ENCODE data around the gene MYLK.

Gene MYLK

DNA sequence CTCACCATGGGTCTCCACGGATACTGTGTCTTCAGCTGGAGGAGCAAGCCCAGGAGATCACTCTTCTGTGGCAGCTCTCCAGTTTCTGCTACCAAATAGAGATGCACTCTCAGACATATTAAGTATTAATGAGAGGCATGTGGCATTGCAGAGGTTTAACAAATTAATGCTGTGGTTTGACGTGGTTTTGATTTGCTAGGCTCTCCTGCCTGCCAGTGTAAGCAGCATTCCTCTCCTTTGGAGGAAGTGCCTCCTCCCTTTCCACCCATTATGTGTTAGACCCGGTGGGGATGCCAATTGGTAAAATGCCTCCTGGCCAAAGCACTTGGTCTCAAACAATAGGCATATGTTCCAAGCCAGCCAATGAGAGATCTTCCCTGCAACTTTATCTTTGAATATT is 124.8 kb downstream of the MYLK start:
- TF ChIP-seq, protein P1, sequence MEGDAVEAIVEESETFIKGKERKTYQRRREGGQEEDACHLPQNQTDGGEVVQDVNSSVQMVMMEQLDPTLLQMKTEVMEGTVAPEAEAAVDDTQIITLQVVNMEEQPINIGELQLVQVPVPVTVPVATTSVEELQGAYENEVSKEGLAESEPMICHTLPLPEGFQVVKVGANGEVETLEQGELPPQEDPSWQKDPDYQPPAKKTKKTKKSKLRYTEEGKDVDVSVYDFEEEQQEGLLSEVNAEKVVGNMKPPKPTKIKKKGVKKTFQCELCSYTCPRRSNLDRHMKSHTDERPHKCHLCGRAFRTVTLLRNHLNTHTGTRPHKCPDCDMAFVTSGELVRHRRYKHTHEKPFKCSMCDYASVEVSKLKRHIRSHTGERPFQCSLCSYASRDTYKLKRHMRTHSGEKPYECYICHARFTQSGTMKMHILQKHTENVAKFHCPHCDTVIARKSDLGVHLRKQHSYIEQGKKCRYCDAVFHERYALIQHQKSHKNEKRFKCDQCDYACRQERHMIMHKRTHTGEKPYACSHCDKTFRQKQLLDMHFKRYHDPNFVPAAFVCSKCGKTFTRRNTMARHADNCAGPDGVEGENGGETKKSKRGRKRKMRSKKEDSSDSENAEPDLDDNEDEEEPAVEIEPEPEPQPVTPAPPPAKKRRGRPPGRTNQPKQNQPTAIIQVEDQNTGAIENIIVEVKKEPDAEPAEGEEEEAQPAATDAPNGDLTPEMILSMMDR (IDR thresholded peaks at IDR 0.05; ENCODE audit: poor library complexity, severe bottlenecking): no peak
- no peak overlapping the region for H3K27ac ChIP-seq (ENCODE audit: poor library complexity, severe bottlenecking)
- H3K36me3 ChIP-seq (ENCODE audit: low read depth): no peaks in the 10 kb centered on the region
- H3K4me1 ChIP-seq (ENCODE audit: insufficient read depth, poor library complexity, severe bottlenecking): no peaks in the 10 kb centered on the region
- no peak for ATAC-seq (ENCODE audit: low read depth)
- no peaks in the 10 kb centered on the region for H3K9me3 ChIP-seq (ENCODE audit: severe bottlenecking)
- no peak overlapping the region for H3K4me3 ChIP-seq (ENCODE audit: severe bottlenecking)
- no peak for DNase-seq (ENCODE audit: low spot score)
- no peaks in the 10 kb centered on the region for H3K27me3 ChIP-seq (ENCODE audit: insufficient read depth, poor library complexity, severe bottlenecking)

DNA sequence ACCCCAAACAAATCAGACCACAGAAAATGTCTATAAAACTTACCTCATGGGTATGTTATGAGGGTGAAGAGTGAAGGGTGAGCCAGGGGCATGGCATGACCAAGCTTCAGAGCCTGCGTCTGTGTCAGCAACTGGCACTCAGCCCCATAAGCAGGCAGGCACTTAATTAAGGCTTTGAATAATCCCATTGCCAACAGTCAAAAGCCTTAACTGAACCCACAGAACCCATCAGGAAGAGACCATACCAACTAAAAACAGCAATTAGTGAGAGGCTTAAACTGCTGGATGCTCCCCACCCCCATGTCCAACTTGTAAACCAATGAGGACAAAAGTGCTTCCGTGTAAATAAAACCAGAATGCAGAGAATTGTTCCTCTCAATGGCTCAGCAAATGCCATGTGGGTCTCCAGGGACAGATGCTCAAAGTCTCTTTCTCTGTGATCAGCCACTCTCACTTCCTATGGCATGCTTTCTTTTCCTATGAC is 126.0 kb downstream of the MYLK start:
- TF ChIP-seq, protein P1 (IDR thresholded peaks at IDR 0.05; ENCODE audit: poor library complexity, severe bottlenecking): no peak
- DNase-seq (ENCODE audit: low spot score) (no peak), ATAC-seq (ENCODE audit: low read depth) (peak; percentile 61; the same call in 1 of the 3 replicates)
- Histone ChIP-seq H3K27me3 (ENCODE audit: insufficient read depth, poor library complexity, severe bottlenecking) (no peaks in the 10 kb centered on the region), H3K4me1 (ENCODE audit: insufficient read depth, poor library complexity, severe bottlenecking) (no peaks in the 10 kb centered on the region), H3K36me3 (ENCODE audit: low read depth) (no peaks in the 10 kb centered on the region), H3K27ac (ENCODE audit: poor library complexity, severe bottlenecking) (no peak overlapping the region), H3K4me3 (ENCODE audit: severe bottlenecking) (no peak overlapping the region), H3K9me3 (ENCODE audit: severe bottlenecking) (no peaks in the 10 kb centered on the region)

DNA sequence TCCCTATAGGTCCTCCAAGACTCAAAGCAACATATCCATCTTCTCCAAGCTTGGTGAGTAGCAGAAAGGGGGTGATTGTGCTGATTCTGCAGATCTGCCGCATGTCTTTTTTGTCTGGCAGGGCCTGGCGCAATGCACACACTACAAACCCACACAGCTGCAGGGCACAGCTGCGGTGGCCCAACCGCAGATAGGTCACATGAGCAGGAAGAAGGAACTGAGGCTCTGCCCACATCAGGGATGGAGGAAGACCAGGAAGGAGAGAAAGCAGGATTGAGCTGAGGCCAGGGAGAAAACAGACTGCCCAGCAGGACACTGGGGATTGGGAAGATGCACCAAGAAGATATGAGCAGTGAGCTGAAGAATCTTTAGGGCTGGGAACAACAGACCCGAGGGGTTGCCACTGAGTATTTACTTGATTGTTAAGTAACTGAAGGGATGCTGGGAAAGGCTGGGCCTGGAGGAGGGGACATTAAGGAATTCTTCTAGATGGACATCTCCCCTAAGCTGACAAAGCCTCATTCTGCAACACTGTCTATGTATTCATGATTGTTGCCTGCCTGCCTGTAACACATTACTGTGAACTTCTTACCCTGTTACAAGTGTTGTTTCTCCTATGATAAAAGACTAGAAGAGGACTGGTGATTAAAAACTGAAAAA is 126.7 kb downstream of the MYLK start:
- Histone ChIP-seq H3K4me1 (ENCODE audit: insufficient read depth, poor library complexity, severe bottlenecking) (no peaks in the 10 kb centered on the region), H3K4me3 (ENCODE audit: severe bottlenecking) (no peak overlapping the region), H3K27me3 (ENCODE audit: insufficient read depth, poor library complexity, severe bottlenecking) (no peaks in the 10 kb centered on the region), H3K27ac (ENCODE audit: poor library complexity, severe bottlenecking) (no peak overlapping the region), H3K9me3 (ENCODE audit: severe bottlenecking) (no peaks in the 10 kb centered on the region), H3K36me3 (ENCODE audit: low read depth) (no peaks in the 10 kb centered on the region)
- no peak for ATAC-seq (ENCODE audit: low read depth)
- TF ChIP-seq, protein P1 (IDR thresholded peaks at IDR 0.05; ENCODE audit: poor library complexity, severe bottlenecking): no peak
- DNase-seq (ENCODE audit: low spot score): no peak

DNA sequence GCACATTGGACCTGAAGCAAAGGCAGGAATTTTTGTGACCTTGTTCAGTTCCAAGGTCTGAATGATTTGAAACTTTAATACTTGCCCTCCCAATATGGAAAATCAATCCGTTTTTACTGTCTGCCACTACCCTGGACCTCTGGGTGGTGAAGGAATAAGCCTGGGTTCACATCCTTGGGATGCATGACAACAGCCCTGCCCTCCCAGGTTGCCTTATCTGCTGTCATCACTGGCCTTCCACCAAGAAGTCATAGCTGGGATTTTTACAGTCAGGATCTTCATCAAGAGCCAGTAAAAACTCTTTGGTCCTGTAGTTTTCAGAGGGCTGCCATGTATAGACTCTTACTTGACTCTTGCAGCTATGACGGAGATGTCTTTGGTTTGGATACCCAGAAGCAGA is 128.6 kb downstream of the MYLK start:
- DNase-seq (ENCODE audit: low spot score): no peak
- Histone ChIP-seq H3K36me3 (ENCODE audit: low read depth) (no peaks in the 10 kb centered on the region), H3K27me3 (ENCODE audit: insufficient read depth, poor library complexity, severe bottlenecking) (no peaks in the 10 kb centered on the region), H3K27ac (ENCODE audit: poor library complexity, severe bottlenecking) (no peak overlapping the region), H3K4me3 (ENCODE audit: severe bottlenecking) (no peak overlapping the region), H3K4me1 (ENCODE audit: insufficient read depth, poor library complexity, severe bottlenecking) (peaks cover 11% of the 10 kb centered on the region), H3K9me3 (ENCODE audit: severe bottlenecking) (no peaks in the 10 kb centered on the region)
- no peak for ATAC-seq (ENCODE audit: low read depth)
- TF ChIP-seq, protein P1 (IDR thresholded peaks at IDR 0.05; ENCODE audit: poor library complexity, severe bottlenecking): no peak

DNA sequence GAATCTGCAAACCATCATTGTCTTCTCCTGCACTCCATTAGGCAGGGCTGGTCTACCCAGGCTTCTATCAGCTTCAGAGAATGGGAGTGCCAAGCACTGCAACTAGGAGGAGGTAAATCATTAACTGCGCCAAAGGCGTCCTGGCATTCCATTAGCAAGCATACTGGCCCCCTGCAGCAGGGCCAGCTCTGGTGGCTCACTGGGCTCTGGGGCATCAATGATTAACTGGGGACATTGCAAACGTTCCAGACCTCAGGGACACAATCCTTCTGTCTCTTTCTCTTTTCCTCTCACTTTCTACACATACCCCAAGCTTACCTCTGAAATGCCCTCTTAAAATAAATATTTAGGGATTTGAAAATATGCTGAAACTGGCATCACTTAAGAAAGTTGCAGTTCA is 129.0 kb downstream of the MYLK start:
- no peak overlapping the region for H3K27ac ChIP-seq (ENCODE audit: poor library complexity, severe bottlenecking)
- H3K9me3 ChIP-seq (ENCODE audit: severe bottlenecking): no peaks in the 10 kb centered on the region
- ATAC-seq (ENCODE audit: low read depth) (no peak), DNase-seq (ENCODE audit: low spot score) (no peak)
- H3K4me3 ChIP-seq (ENCODE audit: severe bottlenecking): no peak overlapping the region
- H3K4me1 ChIP-seq (ENCODE audit: insufficient read depth, poor library complexity, severe bottlenecking): peaks cover 15% of the 10 kb centered on the region
- TF ChIP-seq, protein P1 (IDR thresholded peaks at IDR 0.05; ENCODE audit: poor library complexity, severe bottlenecking): no peak
- no peaks in the 10 kb centered on the region for H3K27me3 ChIP-seq (ENCODE audit: insufficient read depth, poor library complexity, severe bottlenecking)
- no peaks in the 10 kb centered on the region for H3K36me3 ChIP-seq (ENCODE audit: low read depth)

Data from RWPE2 (cell line).